Measurements from ENCODE around the gene SAMD11.

DNA sequence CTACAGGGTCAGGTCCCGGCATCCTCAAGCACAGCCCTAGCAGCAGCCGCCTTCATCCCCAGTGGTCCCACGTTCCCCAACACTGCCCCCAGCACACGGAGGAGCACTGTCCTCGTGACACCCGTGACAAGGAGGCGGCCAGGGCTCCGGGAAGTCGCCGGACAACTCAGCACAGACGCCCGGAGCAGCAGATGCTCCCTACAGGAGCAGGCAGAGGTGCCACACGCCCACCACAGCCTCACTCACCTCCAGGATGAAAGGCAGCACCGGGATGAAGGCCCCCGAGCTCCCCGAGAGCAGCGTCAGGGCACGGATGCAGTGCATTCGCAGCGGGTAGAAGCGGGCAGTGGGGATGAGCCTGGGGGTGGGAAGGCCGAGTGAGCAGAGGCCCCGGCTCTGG is 27.2 kb downstream of the SAMD11 start:
- TF ChIP-seq, protein P1, sequence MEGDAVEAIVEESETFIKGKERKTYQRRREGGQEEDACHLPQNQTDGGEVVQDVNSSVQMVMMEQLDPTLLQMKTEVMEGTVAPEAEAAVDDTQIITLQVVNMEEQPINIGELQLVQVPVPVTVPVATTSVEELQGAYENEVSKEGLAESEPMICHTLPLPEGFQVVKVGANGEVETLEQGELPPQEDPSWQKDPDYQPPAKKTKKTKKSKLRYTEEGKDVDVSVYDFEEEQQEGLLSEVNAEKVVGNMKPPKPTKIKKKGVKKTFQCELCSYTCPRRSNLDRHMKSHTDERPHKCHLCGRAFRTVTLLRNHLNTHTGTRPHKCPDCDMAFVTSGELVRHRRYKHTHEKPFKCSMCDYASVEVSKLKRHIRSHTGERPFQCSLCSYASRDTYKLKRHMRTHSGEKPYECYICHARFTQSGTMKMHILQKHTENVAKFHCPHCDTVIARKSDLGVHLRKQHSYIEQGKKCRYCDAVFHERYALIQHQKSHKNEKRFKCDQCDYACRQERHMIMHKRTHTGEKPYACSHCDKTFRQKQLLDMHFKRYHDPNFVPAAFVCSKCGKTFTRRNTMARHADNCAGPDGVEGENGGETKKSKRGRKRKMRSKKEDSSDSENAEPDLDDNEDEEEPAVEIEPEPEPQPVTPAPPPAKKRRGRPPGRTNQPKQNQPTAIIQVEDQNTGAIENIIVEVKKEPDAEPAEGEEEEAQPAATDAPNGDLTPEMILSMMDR (IDR thresholded peaks at IDR 0.05; ENCODE audit: low read length) = no peak
- no peak for TF ChIP-seq EZH2phosphoT487 (IDR thresholded peaks at IDR 0.05; ENCODE audit: low read length)
- no peak for TF ChIP-seq EZH2 (optimal IDR thresholded peaks at IDR 0.05; ENCODE audit: low read depth, low read length)
